Keratinocyte (primary cell): ENCODE data around the gene JSRP1. TPM values are rescaled to one million over a fixed set of nuclear protein-coding genes. Genes with fewer than 3 reads are reported as not detected.

Experiments
- DNase-seq: peaks from one replicate; pipeline ENCODE4 v3.0.0-alpha.2; 2011; ENCODE audit warnings: low read depth, missing footprints, low spot score
- FAIRE-seq: peaks from 2 replicates; lab custom pipeline; 2011; peaks lifted over from hg19 to GRCh38; lab: Jason Lieb, UNC
- H2AFZ ChIP-seq: 2 replicates; pipeline ENCODE4 v1.6.0; 2012; ENCODE audit warnings: low read length, control low read depth, inconsistent platforms; ENCODE audit not compliant: control insufficient read depth
- H3K27ac ChIP-seq: 2 replicates; pipeline ENCODE4 v1.5.1; 2011; ENCODE audit warnings: low read length; ENCODE audit not compliant: control insufficient read depth, insufficient read depth
- H3K27me3 ChIP-seq: 3 replicates; pipeline ENCODE4 v1.6.0; 2011; ENCODE audit warnings: low read length; ENCODE audit not compliant: control insufficient read depth, insufficient read depth; ENCODE audit errors: extremely low read depth
- H3K36me3 ChIP-seq, 2 experiments: 2 replicates in 1 of 2; 3 replicates in 1 of 2; pipeline ENCODE4 v1.5.1; 2011; ENCODE audit warnings: low read length in 2 of 2, mild to moderate bottlenecking in 1 of 2; ENCODE audit not compliant: control insufficient read depth in 2 of 2, insufficient read depth in 2 of 2; ENCODE audit errors: extremely low read depth in 1 of 2
- H3K4me1 ChIP-seq: 3 replicates; pipeline ENCODE4 v1.5.1; 2011; ENCODE audit warnings: low read length; ENCODE audit not compliant: control insufficient read depth, insufficient read depth; ENCODE audit errors: extremely low read depth
- H3K4me2 ChIP-seq: 3 replicates; pipeline ENCODE4 v1.6.0; 2011; ENCODE audit warnings: low read depth, low read length; ENCODE audit not compliant: control insufficient read depth, insufficient read depth; ENCODE audit errors: extremely low read depth
- H3K4me3 ChIP-seq, 3 experiments: fragments of 200-600 bp in 1 of 3; sonication (generic) in 1 of 3; 2 replicates in 2 of 3; 3 replicates in 1 of 3; pipeline ENCODE4 v1.5.1; 2011 to 2016; ENCODE audit warnings: low read length in 3 of 3, mild to moderate bottlenecking in 3 of 3, control low read depth in 2 of 3, inconsistent platforms in 1 of 3, low read depth in 1 of 3, mixed read lengths in 1 of 3, mixed run types in 1 of 3, moderate library complexity in 1 of 3; ENCODE audit not compliant: control insufficient read depth in 2 of 3, insufficient read depth in 2 of 3; ENCODE audit errors: extremely low read depth in 1 of 3
- H3K79me2 ChIP-seq: 2 replicates; pipeline ENCODE4 v1.6.0; 2012; ENCODE audit warnings: low read length; ENCODE audit not compliant: control insufficient read depth, insufficient read depth
- H3K9ac ChIP-seq: 3 replicates; pipeline ENCODE4 v1.6.0; 2011; ENCODE audit warnings: low read length; ENCODE audit not compliant: control insufficient read depth, insufficient read depth; ENCODE audit errors: extremely low read depth
- H3K9me1 ChIP-seq: 3 replicates; pipeline ENCODE4 v1.6.0; 2011; ENCODE audit warnings: low read length; ENCODE audit not compliant: control insufficient read depth, insufficient read depth; ENCODE audit errors: extremely low read depth
- H3K9me3 ChIP-seq: 2 replicates; pipeline ENCODE4 v1.5.1; 2012; ENCODE audit warnings: low read depth, low read length; ENCODE audit not compliant: control insufficient read depth
- H4K20me1 ChIP-seq: 3 replicates; pipeline ENCODE4 v1.6.0; 2011; ENCODE audit warnings: low read length; ENCODE audit not compliant: control insufficient read depth, insufficient read depth; ENCODE audit errors: extremely low read depth
- CTCF ChIP-seq, 3 experiments: IDR thresholded peaks in 1 of 3; conservative IDR thresholded peaks in 1 of 3; optimal IDR thresholded peaks in 1 of 3; 2 replicates in 2 of 3; 3 replicates in 1 of 3; pipeline versions ENCODE3 to v1.5.1; 2011; ENCODE audit warnings: low read length in 3 of 3, mild to moderate bottlenecking in 3 of 3, moderate library complexity in 2 of 3, control low read depth in 1 of 3, inconsistent platforms in 1 of 3; ENCODE audit not compliant: insufficient read depth in 2 of 3; ENCODE audit errors: extremely low read depth in 1 of 3
- EZH2 ChIP-seq: IDR thresholded peaks from one replicate; pipeline ENCODE4 v1.6.1; 2012; ENCODE audit warnings: inconsistent platforms, mild to moderate bottlenecking, low read length, moderate library complexity
- dilution Hi-C: fragments of 300-500 bp; cut with MboI; formaldehyde crosslinking; loops from one replicate; pipeline ENCODE4 v1.7.0; 2020; ENCODE audit warnings: low sequenced_read_pairs; ENCODE audit not compliant: extremely low pct_ligation_motif_present
- polyA plus RNA-seq, 5 experiments: library from polyadenylated mRNA; depleted of rRNA in 3 of 5; stranded (reverse) in 3 of 5; stranded (forward) in 1 of 5; unstranded in 1 of 5; fragments of >200 nt; gene quantifications; 1 replicate in 1 of 5; 2 replicates in 3 of 5; 3 replicates in 1 of 5; pipeline versions ENCODE4 v1.2.1 to v1.2.3, GENCODE V29; 2011 to 2012; ENCODE audit warnings: missing spikeins in 2 of 5, low read depth in 1 of 5, low replicate concordance in 1 of 5

JSRP1 gene
- polyA plus RNA-seq, 1 donor (not counting 4 experiments of a cell fraction or from before 2014, with no cell fraction given): not detected

- dilution Hi-C loops: no loop called here
- no peaks in the 10 kb centered on the region for H3K27me3 ChIP-seq
- H3K4me1 ChIP-seq: peaks cover 29% of the 10 kb centered on the region
- peaks cover 40% of the 10 kb centered on the region for H4K20me1 ChIP-seq
- no peak overlapping the region for H2AFZ ChIP-seq
- FAIRE-seq (no peak), DNase-seq (no peak)
- H3K79me2 ChIP-seq: peaks cover 60% of the 10 kb centered on the region
- H3K4me3 ChIP-seq: no peak overlapping the region
- no peak for TF ChIP-seq CTCF (optimal IDR thresholded peaks at IDR 0.05 in 1 of 3, IDR thresholded peaks at IDR 0.05 in 1 of 3, conservative IDR thresholded peaks at IDR 0.05 in 1 of 3; ENCODE audit: extremely low read depth in 1 of 3, insufficient read depth in 2 of 3, low read length in 3 of 3)
- no peak for TF ChIP-seq EZH2
- peaks cover 25 to 33% of the 10 kb centered on the region in 2 experiments for H3K36me3 ChIP-seq
- H3K9ac ChIP-seq: no peak overlapping the region
- no peaks in the 10 kb centered on the region for H3K9me3 ChIP-seq
- no peak overlapping the region for H3K27ac ChIP-seq
- H3K4me2 ChIP-seq: no peak overlapping the region
- H3K9me1 ChIP-seq: peaks cover 3% of the 10 kb centered on the region
Measured at GRCh38 chr19:2243274-2244124, 12.7 kb downstream of the JSRP1 start.

DNA sequence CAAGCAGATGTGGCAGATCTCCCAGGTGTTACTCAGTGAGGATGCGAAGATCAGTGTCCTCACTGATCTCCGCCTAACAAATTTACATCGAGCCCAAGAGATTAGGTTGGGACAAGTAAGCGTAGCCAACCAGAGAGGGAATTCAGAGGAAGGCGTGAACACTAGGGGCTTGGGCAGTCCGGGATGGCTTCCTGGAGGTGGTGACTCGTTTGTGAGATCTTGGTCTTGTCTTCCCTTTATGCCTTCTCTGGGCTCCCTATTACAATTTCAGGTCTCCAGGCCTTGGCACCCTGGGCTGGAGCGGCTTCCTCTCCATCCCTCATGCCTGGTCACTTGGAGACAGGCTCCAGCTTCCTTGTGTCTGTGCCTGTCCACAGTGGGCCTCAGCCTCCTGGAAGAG is 13.4 kb downstream of the JSRP1 start:
- Histone ChIP-seq H3K9ac (no peak overlapping the region), H3K4me3 (no peak overlapping the region), H3K9me1 (peaks cover 5% of the 10 kb centered on the region), H3K9me3 (no peaks in the 10 kb centered on the region), H3K79me2 (peaks cover 67% of the 10 kb centered on the region), H3K36me3 (peaks cover 27 to 34% of the 10 kb centered on the region in 2 experiments), H3K27ac (no peak overlapping the region), H4K20me1 (peaks cover 40% of the 10 kb centered on the region), H3K4me2 (no peak overlapping the region), H2AFZ (no peak overlapping the region), H3K27me3 (no peaks in the 10 kb centered on the region), H3K4me1 (peaks cover 36% of the 10 kb centered on the region)
- TF ChIP-seq EZH2 (no peak), CTCF (optimal IDR thresholded peaks at IDR 0.05 in 1 of 3, IDR thresholded peaks at IDR 0.05 in 1 of 3, conservative IDR thresholded peaks at IDR 0.05 in 1 of 3; ENCODE audit: extremely low read depth in 1 of 3, insufficient read depth in 2 of 3, low read length in 3 of 3) (no peak)
- FAIRE-seq (no peak), DNase-seq (no peak)
- dilution Hi-C loops: no loop called here
